ENCODE measurements around the gene BANF1. TPM values are rescaled to one million over a fixed set of nuclear protein-coding genes. Genes with fewer than 3 reads are reported as not detected.

The BANF1 gene
- total RNA-seq, 2 donors from 2014 or later: 158 to 245 TPM

GRCh38 chr11:66050581-66051231, 48.4 kb downstream of the BANF1 start:
- no peaks in the 10 kb centered on the region for H3K9me3 Mint-ChIP-seq
- H3K27ac Mint-ChIP-seq: peak overlapping the region; percentile 100
- H3K4me3 Mint-ChIP-seq: peak overlapping the region; percentile 100
- H3K27me3 Mint-ChIP-seq: no peaks in the 10 kb centered on the region
- ATAC-seq (replicated peaks): no peak
- peaks cover 6% of the 10 kb centered on the region for H3K4me1 Mint-ChIP-seq
- peaks cover 46% of the 10 kb centered on the region for H3K36me3 Mint-ChIP-seq (ENCODE audit: low read depth)

DNA sequence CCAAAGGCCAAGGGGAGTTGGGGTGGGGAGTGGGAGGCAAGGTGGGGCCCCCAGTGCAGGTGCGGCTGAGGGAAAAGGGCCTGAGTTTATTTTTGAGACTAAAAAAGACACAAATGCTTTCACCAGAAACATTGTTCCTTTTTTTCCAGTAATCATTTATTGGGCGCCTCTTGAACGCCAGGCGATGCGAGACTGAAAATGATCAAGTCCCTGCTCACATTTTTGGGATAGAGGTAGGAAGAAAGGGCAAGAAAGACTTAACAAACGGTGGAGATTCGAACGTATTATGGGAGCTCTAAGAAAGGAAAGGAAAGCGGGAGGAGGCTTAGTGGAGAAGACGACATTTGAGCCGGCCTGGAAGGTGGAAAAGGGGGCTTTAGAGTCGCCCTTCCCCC, 49.1 kb downstream of the BANF1 start:
- Mint-ChIP-seq H3K36me3 (ENCODE audit: low read depth) (peaks cover 52% of the 10 kb centered on the region), H3K9me3 (no peaks in the 10 kb centered on the region), H3K27me3 (no peaks in the 10 kb centered on the region), H3K27ac (peak overlapping the region; percentile 100), H3K4me1 (peaks cover 6% of the 10 kb centered on the region), H3K4me3 (peak overlapping the region; percentile 100)
- no peak for ATAC-seq (replicated peaks)

GRCh38 chr11:66051766-66052663, 49.7 kb downstream of the BANF1 start, which contains the start of gene SF3B2:
Gene SF3B2 (plus strand): TSS chr11:66052364. CDS start chr11:66052385, 21 bp downstream.
- Mint-ChIP-seq H3K36me3 (ENCODE audit: low read depth) (peaks cover 59% of the 10 kb centered on the region), H3K27ac (peak within 1 kb of the TSS; percentile 100), H3K4me1 (peaks cover 6% of the 10 kb centered on the region), H3K4me3 (peak within 1 kb of the TSS; percentile 100), H3K9me3 (no peaks in the 10 kb centered on the region), H3K27me3 (no peaks in the 10 kb centered on the region)
- ATAC-seq (replicated peaks): peak; percentile 99

GRCh38 chr11:66052664-66052982, 50.3 kb downstream of the BANF1 start:
- ATAC-seq (replicated peaks): no peak
- H3K4me1 Mint-ChIP-seq: peaks cover 6% of the 10 kb centered on the region
- H3K9me3 Mint-ChIP-seq: no peaks in the 10 kb centered on the region
- H3K4me3 Mint-ChIP-seq: peak overlapping the region; percentile 100
- H3K36me3 Mint-ChIP-seq (ENCODE audit: low read depth): peaks cover 65% of the 10 kb centered on the region
- H3K27me3 Mint-ChIP-seq: no peaks in the 10 kb centered on the region
- H3K27ac Mint-ChIP-seq: peak overlapping the region; percentile 100

Other genes starting within 250 kb of the BANF1 start
- gene AP5B1, start 221.5 kb upstream of the BANF1 start, total RNA-seq: 10 to 100 TPM; 17.2 to 21.9 TPM
- gene OVOL1, start 215.4 kb upstream of the BANF1 start, total RNA-seq: under 1 TPM in 1 of 2 donors, not detected in 1; 0.98 TPM
- 1 to 10 TPM; 1.6 to 6.6 TPM for gene SNX32, start 168.5 kb upstream of the BANF1 start, total RNA-seq
- gene CFL1, start 144.3 kb upstream of the BANF1 start, total RNA-seq: 1,000 to 10,000 TPM in 1 of 2 donors, 100 to 1,000 TPM in 1; 682 to 1,566 TPM
- 10 to 100 TPM; 65.2 to 77.2 TPM for gene MUS81, start 142.1 kb upstream of the BANF1 start, total RNA-seq
- gene EFEMP2, start 129.7 kb upstream of the BANF1 start, total RNA-seq: 10 to 100 TPM; 11.5 to 76.3 TPM
- gene CTSW, start 122.7 kb upstream of the BANF1 start, total RNA-seq: 10 to 100 TPM in 1 of 2 donors, 1 to 10 TPM in 1; 5.4 to 23.6 TPM
- 100 to 1,000 TPM in 1 of 2 donors, 10 to 100 TPM in 1; 75.8 to 102 TPM for gene FIBP, start 114.0 kb upstream of the BANF1 start, total RNA-seq
- gene CCDC85B, start 111.8 kb upstream of the BANF1 start, total RNA-seq: 10 to 100 TPM; 21.0 to 37.2 TPM
- 10 to 100 TPM; 18.7 to 24.8 TPM for gene FOSL1, start 102.1 kb upstream of the BANF1 start, total RNA-seq
- 10 to 100 TPM; 20.9 to 30.1 TPM for gene C11orf68, start 83.4 kb upstream of the BANF1 start, total RNA-seq
- gene DRAP1, start 83.1 kb upstream of the BANF1 start, total RNA-seq: 10 to 100 TPM; 85.3 to 94.5 TPM
- not detected for gene TSGA10IP, start 57.0 kb upstream of the BANF1 start, total RNA-seq
- gene SART1, start 40.8 kb upstream of the BANF1 start, total RNA-seq: 10 to 100 TPM; 44.7 to 51.3 TPM
- 10 to 100 TPM; 47.6 to 66.3 TPM for gene EIF1AD, start 346 bp upstream of the BANF1 start, total RNA-seq
- gene CST6, start 9.5 kb downstream of the BANF1 start, total RNA-seq: under 1 TPM in 1 of 2 donors, not detected in 1; 0.37 TPM
- 1 to 10 TPM in 1 of 2 donors, not detected in 1; 2.1 TPM for gene CATSPER1, start 24.0 kb downstream of the BANF1 start, total RNA-seq
- gene GAL3ST3, start 46.7 kb downstream of the BANF1 start, total RNA-seq: under 1 TPM in 1 of 2 donors, not detected in 1; 0.45 TPM
- 100 to 1,000 TPM; 201 to 237 TPM for gene SF3B2, start 49.9 kb downstream of the BANF1 start, total RNA-seq
- gene PACS1, start 67.8 kb downstream of the BANF1 start, total RNA-seq: 100 to 1,000 TPM in 1 of 2 donors, 10 to 100 TPM in 1; 84.5 to 105 TPM

All from activated T-helper 17 cell treated with anti-CD3 and anti-CD28 coated beads, Interleukin-2, amount 50 U/mL, for 72 hours (primary cell).